HCT116 (cell line): ENCODE measurements around the gene KRT81. TPM values are rescaled to one million over a fixed set of nuclear protein-coding genes. Genes with fewer than 3 reads are reported as not detected.

Experiments used
- ATAC-seq: fragments of 200-7000 bp; cut with Tn5 transposase; 2 replicates; pipeline ENCODE4 v1.9.1; 2020; ENCODE audit warnings: mild to moderate bottlenecking, moderate library complexity
- BruUV-seq: library from RNA; stranded (reverse); fragments of 400-500 nt; replicated peaks from 2 replicates; lab custom pipeline; 2021; lab: Mats Ljungman, UMichigan
- CTCF ChIA-PET: fragments of 300-600 bp; sonication (Branson Sonifier 250); formaldehyde crosslinking; loops from one replicate; lab custom pipeline; 2021; ENCODE audit warnings: antibody characterized with exemption; lab: Charles Lee
- POLR2A ChIA-PET: fragments of 300-600, 350-600 bp; sonication (Branson Sonifier 250); formaldehyde crosslinking; loops from one replicate; lab custom pipeline; 2021; ENCODE audit warnings: antibody characterized with exemption; lab: Charles Lee
- RAD21 ChIA-PET, 2 experiments: fragments of 300-600 bp; sonication (Branson Sonifier 250); formaldehyde crosslinking; loops; one replicate each; lab custom pipeline; 2023; ENCODE audit warnings: low total read pairs in 2 of 2; ENCODE audit not compliant: uncharacterized antibody in 2 of 2, unreplicated experiment in 2 of 2, low non-redundant PET in 1 of 2; lab: Charles Lee
- DNase-seq: peaks from one replicate; pipeline ENCODE4 v3.0.0-alpha.2; 2010; ENCODE audit warnings: low read depth, low spot score
- H2AFZ ChIP-seq: fragments of 200-600 bp; shearing (Covaris generic), sonication (generic); 2 replicates; pipeline ENCODE4 v1.6.1; 2017; ENCODE audit warnings: low read depth, mixed run types, mixed read lengths, antibody characterized with exemption, low read length; ENCODE audit not compliant: poor library complexity, severe bottlenecking
- H3K27ac ChIP-seq: 2 replicates; pipeline ENCODE4 v1.5.1; 2012; ENCODE audit warnings: low read depth, low read length
- H3K27me3 ChIP-seq: fragments of 200-600 bp; sonication (generic); 2 replicates; pipeline ENCODE4 v1.6.1; 2016; ENCODE audit warnings: mixed run types, low read length, mixed read lengths; ENCODE audit not compliant: insufficient read depth
- H3K36me3 ChIP-seq, 2 experiments: fragments of 200-500 bp in 1 of 2; fragments of 200-600 bp in 1 of 2; sonication (Bioruptor generic) in 1 of 2; sonication (generic) in 1 of 2; 2 replicates each; pipeline versions ENCODE4 v1.5.1 to v1.6.1; 2014 to 2016; ENCODE audit warnings: low read length in 2 of 2, inconsistent platforms in 1 of 2, mixed read lengths in 1 of 2, mixed run types in 1 of 2; ENCODE audit not compliant: insufficient read depth in 2 of 2, control insufficient read depth in 1 of 2
- H3K4me1 ChIP-seq, 2 experiments: fragments of 200-600 bp in 1 of 2; sonication (generic) in 1 of 2; 2 replicates each; pipeline versions ENCODE4 v1.5.1 to v1.6.1; 2012 to 2017; ENCODE audit warnings: low read length in 2 of 2, inconsistent platforms in 1 of 2, mild to moderate bottlenecking in 1 of 2, mixed read lengths in 1 of 2, mixed run types in 1 of 2, moderate library complexity in 1 of 2; ENCODE audit not compliant: insufficient read depth in 2 of 2, control insufficient read depth in 1 of 2
- H3K4me2 ChIP-seq: fragments of 200-600 bp; sonication (generic); 2 replicates; pipeline ENCODE4 v1.6.1; 2017; ENCODE audit warnings: mixed run types, low read length, mixed read lengths
- H3K4me3 ChIP-seq, 2 experiments: fragments of 200-600 bp in 1 of 2; sonication (generic) in 1 of 2; replicated peaks in 1 of 2; 2 replicates each; pipeline ENCODE4 v1.5.1; 2011 to 2016; ENCODE audit warnings: low read length in 2 of 2, control low read depth in 1 of 2, low read depth in 1 of 2, mild to moderate bottlenecking in 1 of 2, mixed read lengths in 1 of 2, mixed run types in 1 of 2
- H3K79me2 ChIP-seq: fragments of 200-600 bp; sonication (generic); 2 replicates; pipeline ENCODE4 v1.6.1; 2017; ENCODE audit warnings: mild to moderate bottlenecking, mixed run types, low read length, moderate library complexity, mixed read lengths; ENCODE audit not compliant: insufficient read depth
- H3K9ac ChIP-seq: fragments of 200-600 bp; sonication (generic); 2 replicates; pipeline ENCODE4 v1.6.1; 2016; ENCODE audit warnings: low read length, mixed read lengths
- H3K9me2 ChIP-seq: fragments of 200-600 bp; sonication (generic), shearing (Covaris generic); 2 replicates; pipeline ENCODE4 v1.6.1; 2017; ENCODE audit warnings: mixed run types, mild to moderate bottlenecking, moderate library complexity; ENCODE audit not compliant: insufficient read depth
- H3K9me3 ChIP-seq, 2 experiments: fragments of 200-500 bp in 1 of 2; fragments of 200-600 bp in 1 of 2; sonication (Bioruptor generic) in 1 of 2; sonication (generic) in 1 of 2; 2 replicates each; pipeline ENCODE4 v1.6.1; 2014 to 2017; ENCODE audit warnings: low read length in 2 of 2, mixed read lengths in 2 of 2, inconsistent platforms in 1 of 2, low read depth in 1 of 2, mild to moderate bottlenecking in 1 of 2, mixed run types in 1 of 2, moderate library complexity in 1 of 2; ENCODE audit not compliant: control insufficient read depth in 1 of 2, insufficient read depth in 1 of 2
- H4K20me1 ChIP-seq: fragments of 200-600 bp; sonication (generic), shearing (Covaris generic); 2 replicates; pipeline ENCODE4 v1.6.1; 2017; ENCODE audit warnings: mixed run types, mild to moderate bottlenecking, moderate library complexity; ENCODE audit not compliant: insufficient read depth
- CBX3 ChIP-seq: IDR thresholded peaks from 2 replicates; pipeline ENCODE4 v1.6.1; 2012; ENCODE audit warnings: low read depth
- CEBPB ChIP-seq: IDR thresholded peaks from 2 replicates; pipeline ENCODE4 v1.6.1; 2012; ENCODE audit warnings: low read depth
- ELF1 ChIP-seq: IDR thresholded peaks from 2 replicates; pipeline ENCODE4 v1.6.1; 2012; ENCODE audit warnings: low read depth, borderline replicate concordance
- EZH2phosphoT487 ChIP-seq: fragments of 200-600 bp; IDR thresholded peaks from 2 replicates; pipeline ENCODE4 v1.6.1; 2018; ENCODE audit warnings: antibody characterized with exemption, borderline replicate concordance
- RAD21 ChIP-seq: IDR thresholded peaks from 2 replicates; pipeline ENCODE4 v1.6.1; 2012; ENCODE audit warnings: low read depth, mild to moderate bottlenecking
- REST ChIP-seq: IDR thresholded peaks from 2 replicates; pipeline ENCODE4 v1.6.1; 2012; ENCODE audit warnings: low read depth
- TCF7L2 ChIP-seq: IDR thresholded peaks from 2 replicates; pipeline ENCODE4 v1.7.0; 2011; ENCODE audit warnings: borderline replicate concordance, inconsistent platforms; ENCODE audit not compliant: insufficient read depth, insufficient read length; ENCODE audit errors: extremely low read depth
- YY1 ChIP-seq: IDR thresholded peaks from 2 replicates; pipeline ENCODE4 v1.6.1; 2011; ENCODE audit warnings: low read length, low read depth, moderate library complexity, mild to moderate bottlenecking; ENCODE audit not compliant: insufficient replicate concordance; ENCODE audit errors: extremely low read depth
- ZBTB33 ChIP-seq: IDR thresholded peaks from 2 replicates; pipeline ENCODE4 v1.6.1; 2011; ENCODE audit warnings: mild to moderate bottlenecking, low read length, moderate library complexity; ENCODE audit not compliant: insufficient replicate concordance; ENCODE audit errors: extremely low read depth
- ZFX ChIP-seq: fragments of 450-650 bp; IDR thresholded peaks from 2 replicates; pipeline ENCODE4 v1.6.1; 2017
- intact Hi-C: fragments of 100-400 bp; cut with micrococcal nuclease; formaldehyde crosslinking; loops from 2 replicates; pipeline ENCODE4 v1.10.0; 2022
- total RNA-seq: library from RNA; stranded (reverse); gene quantifications from one replicate; pipeline ENCODE4 v1.2.1, GENCODE V29; 2021; ENCODE audit not compliant: unreplicated experiment

The KRT81 gene
- total RNA-seq, 1 experiment from 2014 or later = 0.84 TPM

GRCh38 chr12:52264435-52264825 lies 26.9 kb downstream of the KRT81 start (continued):
- no peak for TF ChIP-seq TCF7L2
- TF ChIP-seq, all 23 proteins: peak for 0

GRCh38 chr12:52263761-52264434 lies 27.4 kb downstream of the KRT81 start:
- no peaks in the 10 kb centered on the region for H3K36me3 ChIP-seq
- TF ChIP-seq YY1 (no peak), CBX3 (no peak), ZBTB33 (no peak), ZFX (no peak), CEBPB (no peak), ELF1 (no peak), REST (no peak), RAD21 (no peak), EZH2phosphoT487 (no peak)
- no peaks in the 10 kb centered on the region for H3K9me2 ChIP-seq
- H3K9ac ChIP-seq = no peak overlapping the region
- H3K9me3 ChIP-seq = no peaks in the 10 kb centered on the region
- H3K79me2 ChIP-seq = no peaks in the 10 kb centered on the region
- no TSS peak for BruUV-seq
- DNase-seq (no peak), ATAC-seq (no peak)
- H3K4me2 ChIP-seq = no peak overlapping the region
- no peaks in the 10 kb centered on the region for H3K27me3 ChIP-seq
- no peak overlapping the region for H3K4me3 ChIP-seq
- CTCF ChIA-PET = interaction anchor here (1.3 to 1.4 kb wide), 2 partner anchors 12 to 15 kb away, joined by 3 to 6 read pairs; no protein-coding TSS in a partner anchor
- POLR2A ChIA-PET = interaction anchor here (1.1 to 1.2 kb wide), 2 partner anchors 11 to 14 kb away, joined by 3 read pairs; no protein-coding TSS in a partner anchor
- H3K27ac ChIP-seq = no peak overlapping the region
- H3K4me1 ChIP-seq = peaks cover 17 to 25% of the 10 kb centered on the region in 2 experiments
- RAD21 ChIA-PET = no interaction called here
- no peaks in the 10 kb centered on the region for H4K20me1 ChIP-seq
- intact Hi-C loops = no loop called here
- H2AFZ ChIP-seq = no peak overlapping the region
